CD4-positive, alpha-beta T cell (primary cell): ENCODE data around the gene ALX1. TPM values are rescaled to one million over a fixed set of nuclear protein-coding genes. Genes with fewer than 3 reads are reported as not detected.

Experiments
- ATAC-seq: fragments of 200-7000 bp; cut with Tn5 transposase; one replicate; pipeline ENCODE4 v1.10.0; 2022; ENCODE audit warnings: mild to moderate bottlenecking; ENCODE audit not compliant: poor library complexity
- CTCF ChIA-PET: fragments of 350-600 bp; sonication (Branson Sonifier 250); formaldehyde crosslinking; loops from one replicate; lab custom pipeline; 2021; ENCODE audit warnings: antibody characterized with exemption, inconsistent platforms; lab: Charles Lee
- POLR2A ChIA-PET: fragments of 350-600 bp; sonication (Branson Sonifier 250); formaldehyde crosslinking; loops from one replicate; lab custom pipeline; 2021; ENCODE audit warnings: antibody characterized with exemption, inconsistent platforms; lab: Charles Lee
- DNase-seq, 14 experiments: peaks; one replicate each; pipeline ENCODE4 v3.0.0-alpha.2; 2013 to 2020; ENCODE audit warnings: mixed read lengths in 2 of 14
- H3K27ac ChIP-seq, 2 donors: one replicate each; pipeline versions ENCODE4 v1.5.1 to v1.7.0; 2013; ENCODE audit warnings: low read length in 2 of 2, low read depth in 1 of 2, mild to moderate bottlenecking in 1 of 2
- H3K27me3 ChIP-seq, 2 experiments: 1 replicate in 1 of 2; 2 replicates in 1 of 2; pipeline versions ENCODE4 v1.6.1 to v1.7.0; 2013; ENCODE audit warnings: low read length in 2 of 2, control low read depth in 1 of 2, mild to moderate bottlenecking in 1 of 2, moderate library complexity in 1 of 2; ENCODE audit not compliant: insufficient read depth in 2 of 2, control insufficient read depth in 1 of 2
- H3K36me3 ChIP-seq: one replicate; pipeline ENCODE4 v1.6.1; 2013; ENCODE audit warnings: low read length, control low read depth; ENCODE audit not compliant: insufficient read depth
- H3K4me1 ChIP-seq: one replicate; pipeline ENCODE4 v1.6.1; 2013; ENCODE audit warnings: low read length, control low read depth; ENCODE audit not compliant: insufficient read depth
- H3K4me3 ChIP-seq: one replicate; pipeline ENCODE4 v1.5.1; 2013; ENCODE audit warnings: mild to moderate bottlenecking, low read length, moderate library complexity
- H3K9me3 ChIP-seq, 2 experiments: 1 replicate in 1 of 2; 2 replicates in 1 of 2; pipeline versions ENCODE4 v1.6.1 to v1.7.0; 2013; ENCODE audit warnings: low read length in 2 of 2, mild to moderate bottlenecking in 2 of 2, control low read depth in 1 of 2, moderate library complexity in 1 of 2; ENCODE audit not compliant: control insufficient read depth in 1 of 2, insufficient read depth in 1 of 2
- H3K27ac Mint-ChIP-seq: one replicate; pipeline ENCODE4 v1.8.0; 2020; ENCODE audit warnings: mixed read lengths
- H3K27me3 Mint-ChIP-seq: one replicate; pipeline ENCODE4 v1.8.0; 2021; ENCODE audit warnings: mixed read lengths
- H3K36me3 Mint-ChIP-seq: one replicate; pipeline ENCODE4 v1.8.0; 2021; ENCODE audit warnings: low read depth, mixed read lengths
- H3K4me1 Mint-ChIP-seq: one replicate; pipeline ENCODE4 v1.8.0; 2021; ENCODE audit warnings: low read depth, mixed read lengths
- H3K4me3 Mint-ChIP-seq: one replicate; pipeline ENCODE4 v1.8.0; 2020; ENCODE audit warnings: mild to moderate bottlenecking, mixed read lengths
- H3K9me3 Mint-ChIP-seq: one replicate; pipeline ENCODE4 v1.8.0; 2020; ENCODE audit warnings: mixed read lengths
- CTCF ChIP-seq: fragments of 200-600 bp; IDR thresholded peaks from one replicate; pipeline ENCODE4 v1.8.0; 2022; ENCODE audit warnings: antibody characterized with exemption, mild to moderate bottlenecking
- intact Hi-C, 2 experiments: fragments of 100-400 bp; cut with DNase I in 1 of 2; cut with micrococcal nuclease in 1 of 2; formaldehyde crosslinking; loops; one replicate each; pipeline versions ENCODE4 v1.15.1 to v1.9.0; 2023 to 2025; cut with DNase I, micrococcal nuclease
- total RNA-seq, 174 experiments: library from RNA in 2 of 174; stranded (reverse) in 2 of 174; gene quantifications; one replicate each; pipeline ENCODE4 v1.2.3 and lab custom pipeline; 2021 to 2026

The ALX1 gene
- total RNA-seq, 2 experiments from 2014 or later: not detected

- ChIA-PET CTCF (no interaction called here), POLR2A (no interaction called here)
- Mint-ChIP-seq H3K4me1 (no peaks in the 10 kb centered on the region), H3K27ac (no peak overlapping the region), H3K27me3 (no peaks in the 10 kb centered on the region), H3K9me3 (no peaks in the 10 kb centered on the region), H3K36me3 (no peaks in the 10 kb centered on the region), H3K4me3 (no peak overlapping the region)
- intact Hi-C loops: no loop called here
- ATAC-seq (no peak), DNase-seq (no peak)
- Histone ChIP-seq H3K4me3 (no peak overlapping the region), H3K27ac (no peak overlapping the region), H3K27me3 (no peaks in the 10 kb centered on the region), H3K4me1 (no peaks in the 10 kb centered on the region), H3K9me3 (no peaks in the 10 kb centered on the region), H3K36me3 (no peaks in the 10 kb centered on the region)
- no peak for TF ChIP-seq CTCF
Measured at GRCh38 chr12:85322715-85323114, 42.7 kb downstream of the ALX1 start.

- POLR2A ChIA-PET: no interaction called here
- CTCF ChIA-PET: no interaction called here
- no peaks in the 10 kb centered on the region for H3K9me3 Mint-ChIP-seq
- no peaks in the 10 kb centered on the region for H3K9me3 ChIP-seq
- H3K36me3 ChIP-seq: no peaks in the 10 kb centered on the region
- no peaks in the 10 kb centered on the region for H3K4me1 Mint-ChIP-seq
- no peak for DNase-seq
- no peaks in the 10 kb centered on the region for H3K36me3 Mint-ChIP-seq
- H3K4me1 ChIP-seq: no peaks in the 10 kb centered on the region
- no peaks in the 10 kb centered on the region for H3K27me3 ChIP-seq
- H3K4me3 ChIP-seq: no peak overlapping the region
- ATAC-seq: no peak
- TF ChIP-seq CTCF: no peak
- intact Hi-C loops: no loop called here
- H3K27ac Mint-ChIP-seq: no peak overlapping the region
- H3K4me3 Mint-ChIP-seq: no peak overlapping the region
- no peak overlapping the region for H3K27ac ChIP-seq
- no peaks in the 10 kb centered on the region for H3K27me3 Mint-ChIP-seq
Measured at GRCh38 chr12:85325442-85325841, 45.4 kb downstream of the ALX1 start.

- Mint-ChIP-seq H3K27me3 (no peaks in the 10 kb centered on the region), H3K4me3 (no peak overlapping the region), H3K36me3 (no peaks in the 10 kb centered on the region), H3K4me1 (no peaks in the 10 kb centered on the region), H3K9me3 (no peaks in the 10 kb centered on the region), H3K27ac (no peak overlapping the region)
- Histone ChIP-seq H3K9me3 (no peaks in the 10 kb centered on the region), H3K4me1 (no peaks in the 10 kb centered on the region), H3K27me3 (no peaks in the 10 kb centered on the region), H3K4me3 (no peak overlapping the region), H3K36me3 (no peaks in the 10 kb centered on the region), H3K27ac (no peak overlapping the region)
- DNase-seq (no peak), ATAC-seq (no peak)
- intact Hi-C loops: no loop called here
- ChIA-PET CTCF (no interaction called here), POLR2A (no interaction called here)
- TF ChIP-seq CTCF: no peak
Measured at GRCh38 chr12:85329913-85330312, 49.9 kb downstream of the ALX1 start.
